ENCODE data around the gene NECTIN2. TPM values are rescaled to one million over a fixed set of nuclear protein-coding genes. Genes with fewer than 3 reads are reported as not detected.

The NECTIN2 gene
- total and polyA plus RNA-seq, 2 experiments from 2014 or later, result 193 to 307 TPM

DNA sequence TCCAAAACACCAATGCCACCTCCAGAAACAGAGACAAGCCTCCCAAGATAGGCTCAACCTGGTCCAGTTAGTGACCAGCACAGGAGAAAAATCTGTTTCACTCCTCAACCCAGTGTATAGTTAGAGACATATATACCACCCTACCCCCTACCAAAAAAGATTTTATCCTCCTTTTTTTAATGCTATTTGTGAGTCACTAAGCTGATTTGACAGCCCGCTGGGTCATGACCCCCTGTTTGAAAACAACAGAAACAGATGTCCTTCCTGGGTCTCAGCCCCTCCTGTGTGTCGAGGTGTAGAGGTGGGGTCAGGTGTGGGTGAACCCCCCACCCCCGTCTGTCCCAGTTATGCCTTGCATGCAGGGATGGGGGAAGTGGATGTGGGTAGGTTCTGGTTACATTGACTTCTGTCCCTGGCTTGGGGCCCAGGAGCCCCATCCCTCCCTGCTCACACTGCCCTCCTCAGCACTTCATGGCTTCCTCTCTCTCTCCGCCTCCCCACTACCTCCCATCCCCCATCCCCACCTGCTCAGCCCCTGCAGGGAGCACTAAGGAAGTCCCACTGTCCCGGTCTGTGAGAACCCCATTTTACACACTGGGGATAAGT is 30.9 kb downstream of the NECTIN2 start:
- Histone ChIP-seq H3K4me2 (no peak overlapping the region), H3K4me1 (ENCODE audit: insufficient read depth) (no peaks in the 10 kb centered on the region), H3K36me3 (replicated peaks; ENCODE audit: insufficient read depth, low read depth) (no peaks in the 10 kb centered on the region), H3K9me2 (replicated peaks; ENCODE audit: insufficient read depth) (no peaks in the 10 kb centered on the region), H3K79me2 (peaks cover 9% of the 10 kb centered on the region), H3K27me3 (no peaks in the 10 kb centered on the region), H2AFZ (no peak overlapping the region), H3K27ac (no peak overlapping the region), H3K4me3 (no peak overlapping the region), H3K9me3 (ENCODE audit: low read depth) (no peaks in the 10 kb centered on the region), H4K20me1 (ENCODE audit: insufficient read depth, poor library complexity, severe bottlenecking) (peaks cover 4% of the 10 kb centered on the region)
- TF ChIP-seq EZH2 (IDR thresholded peaks at IDR 0.05; ENCODE audit: borderline replicate concordance) (no peak), EZH2phosphoT487 (IDR thresholded peaks at IDR 0.05; ENCODE audit: low read depth, severe bottlenecking, unreplicated experiment) (no peak)
- TF ChIP-seq, protein P1, sequence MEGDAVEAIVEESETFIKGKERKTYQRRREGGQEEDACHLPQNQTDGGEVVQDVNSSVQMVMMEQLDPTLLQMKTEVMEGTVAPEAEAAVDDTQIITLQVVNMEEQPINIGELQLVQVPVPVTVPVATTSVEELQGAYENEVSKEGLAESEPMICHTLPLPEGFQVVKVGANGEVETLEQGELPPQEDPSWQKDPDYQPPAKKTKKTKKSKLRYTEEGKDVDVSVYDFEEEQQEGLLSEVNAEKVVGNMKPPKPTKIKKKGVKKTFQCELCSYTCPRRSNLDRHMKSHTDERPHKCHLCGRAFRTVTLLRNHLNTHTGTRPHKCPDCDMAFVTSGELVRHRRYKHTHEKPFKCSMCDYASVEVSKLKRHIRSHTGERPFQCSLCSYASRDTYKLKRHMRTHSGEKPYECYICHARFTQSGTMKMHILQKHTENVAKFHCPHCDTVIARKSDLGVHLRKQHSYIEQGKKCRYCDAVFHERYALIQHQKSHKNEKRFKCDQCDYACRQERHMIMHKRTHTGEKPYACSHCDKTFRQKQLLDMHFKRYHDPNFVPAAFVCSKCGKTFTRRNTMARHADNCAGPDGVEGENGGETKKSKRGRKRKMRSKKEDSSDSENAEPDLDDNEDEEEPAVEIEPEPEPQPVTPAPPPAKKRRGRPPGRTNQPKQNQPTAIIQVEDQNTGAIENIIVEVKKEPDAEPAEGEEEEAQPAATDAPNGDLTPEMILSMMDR (IDR thresholded peaks at IDR 0.05; ENCODE audit: poor library complexity), result no peak
- 79% methylated on average over 5 of the region's 5 CpGs for WGBS (ENCODE audit: low lambda C conversion rate, missing lambda C conversion rate)
- DNase-seq (ENCODE audit: low spot score), result no peak

DNA sequence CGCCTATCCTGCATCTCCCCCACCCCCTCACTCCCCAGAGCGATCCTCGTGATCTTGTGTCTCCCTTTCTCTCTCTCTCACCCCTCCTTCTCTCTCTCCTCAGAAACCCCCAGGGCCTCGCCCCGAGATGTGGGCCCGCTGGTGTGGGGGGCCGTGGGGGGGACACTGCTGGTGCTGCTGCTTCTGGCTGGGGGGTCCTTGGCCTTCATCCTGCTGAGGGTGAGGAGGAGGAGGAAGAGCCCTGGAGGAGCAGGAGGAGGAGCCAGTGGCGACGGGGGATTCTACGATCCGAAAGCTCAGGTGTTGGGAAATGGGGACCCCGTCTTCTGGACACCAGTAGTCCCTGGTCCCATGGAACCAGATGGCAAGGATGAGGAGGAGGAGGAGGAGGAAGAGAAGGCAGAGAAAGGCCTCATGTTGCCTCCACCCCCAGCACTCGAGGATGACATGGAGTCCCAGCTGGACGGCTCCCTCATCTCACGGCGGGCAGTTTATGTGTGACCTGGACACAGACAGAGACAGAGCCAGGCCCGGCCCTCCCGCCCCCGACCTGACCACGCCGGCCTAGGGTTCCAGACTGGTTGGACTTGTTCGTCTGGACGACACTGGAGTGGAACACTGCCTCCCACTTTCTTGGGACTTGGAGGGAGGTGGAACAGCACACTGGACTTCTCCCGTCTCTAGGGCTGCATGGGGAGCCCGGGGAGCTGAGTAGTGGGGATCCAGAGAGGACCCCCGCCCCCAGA is 32.2 kb downstream of the NECTIN2 start:
- no peaks in the 10 kb centered on the region for H3K9me2 ChIP-seq (replicated peaks; ENCODE audit: insufficient read depth)
- H3K36me3 ChIP-seq (replicated peaks; ENCODE audit: insufficient read depth, low read depth), result no peaks in the 10 kb centered on the region
- TF ChIP-seq, protein P1 (IDR thresholded peaks at IDR 0.05; ENCODE audit: poor library complexity), result no peak
- no peak for TF ChIP-seq EZH2phosphoT487 (IDR thresholded peaks at IDR 0.05; ENCODE audit: low read depth, severe bottlenecking, unreplicated experiment)
- no peak for TF ChIP-seq EZH2 (IDR thresholded peaks at IDR 0.05; ENCODE audit: borderline replicate concordance)
- no peak overlapping the region for H3K27ac ChIP-seq
- H3K4me1 ChIP-seq (ENCODE audit: insufficient read depth), result no peaks in the 10 kb centered on the region
- H2AFZ ChIP-seq, result no peak overlapping the region
- no peak overlapping the region for H3K4me2 ChIP-seq
- 85% methylated on average over 20 of the region's 26 CpGs for WGBS (ENCODE audit: low lambda C conversion rate, missing lambda C conversion rate)
- no peaks in the 10 kb centered on the region for H3K27me3 ChIP-seq
- no peak for DNase-seq (ENCODE audit: low spot score)
- H3K79me2 ChIP-seq, result no peaks in the 10 kb centered on the region
- no peaks in the 10 kb centered on the region for H4K20me1 ChIP-seq (ENCODE audit: insufficient read depth, poor library complexity, severe bottlenecking)
- no peaks in the 10 kb centered on the region for H3K9me3 ChIP-seq (ENCODE audit: low read depth)
- no peak overlapping the region for H3K4me3 ChIP-seq

DNA sequence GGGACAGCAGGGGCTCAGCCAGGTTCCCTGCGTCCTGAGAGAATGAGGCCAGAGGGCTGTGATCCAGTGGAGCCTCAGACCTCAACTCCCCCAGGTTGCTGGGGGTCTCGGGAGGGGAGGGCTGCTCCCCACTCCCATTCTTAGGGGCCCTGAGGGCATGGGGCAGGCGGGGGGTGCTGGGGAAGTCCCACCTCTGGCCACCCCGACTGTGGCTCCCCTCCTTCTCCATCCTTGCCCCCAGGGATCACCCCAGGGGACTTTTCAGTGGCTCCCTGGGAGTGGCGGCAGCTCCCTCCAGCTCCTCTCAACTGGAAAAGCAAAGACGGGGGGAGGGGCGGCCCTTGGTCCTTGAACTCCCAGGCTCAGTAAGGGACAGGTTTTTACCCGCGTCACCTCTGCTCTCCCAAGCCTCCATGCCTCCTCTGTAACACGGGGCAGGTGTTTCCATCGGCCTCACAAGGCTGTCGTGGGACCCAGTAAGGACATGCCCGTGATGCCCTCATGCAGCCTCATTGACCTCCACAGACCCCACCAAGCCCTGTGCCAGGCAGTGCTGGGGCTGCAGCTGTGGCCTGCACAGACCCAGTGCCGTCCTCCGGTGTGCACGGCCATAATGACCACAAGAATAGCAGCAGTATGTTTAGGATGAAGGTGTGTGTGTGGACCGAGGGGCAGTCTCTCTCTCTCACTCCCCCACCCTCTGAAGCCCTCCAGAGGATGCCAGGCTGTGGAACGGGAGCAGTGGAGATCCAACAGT is 33.4 kb downstream of the NECTIN2 start:
- H3K4me3 ChIP-seq, result no peak overlapping the region
- no peak overlapping the region for H3K27ac ChIP-seq
- H3K79me2 ChIP-seq, result no peaks in the 10 kb centered on the region
- DNase-seq (ENCODE audit: low spot score), result no peak
- no peak overlapping the region for H3K4me2 ChIP-seq
- H3K27me3 ChIP-seq, result no peaks in the 10 kb centered on the region
- no peak overlapping the region for H2AFZ ChIP-seq
- H3K9me3 ChIP-seq (ENCODE audit: low read depth), result no peaks in the 10 kb centered on the region
- TF ChIP-seq EZH2 (IDR thresholded peaks at IDR 0.05; ENCODE audit: borderline replicate concordance), result no peak
- TF ChIP-seq, protein P1 (IDR thresholded peaks at IDR 0.05; ENCODE audit: poor library complexity), result no peak
- TF ChIP-seq EZH2phosphoT487 (IDR thresholded peaks at IDR 0.05; ENCODE audit: low read depth, severe bottlenecking, unreplicated experiment), result no peak
- no peaks in the 10 kb centered on the region for H3K4me1 ChIP-seq (ENCODE audit: insufficient read depth)
- no peaks in the 10 kb centered on the region for H3K9me2 ChIP-seq (replicated peaks; ENCODE audit: insufficient read depth)
- H3K36me3 ChIP-seq (replicated peaks; ENCODE audit: insufficient read depth, low read depth), result no peaks in the 10 kb centered on the region
- no peaks in the 10 kb centered on the region for H4K20me1 ChIP-seq (ENCODE audit: insufficient read depth, poor library complexity, severe bottlenecking)
- WGBS (ENCODE audit: low lambda C conversion rate, missing lambda C conversion rate), result 92% methylated on average over 14 of the region's 18 CpGs

Data from hepatocyte (in vitro differentiated cells).